Calu3 (cell line): ENCODE results near the gene MYO5A. TPM values are rescaled to one million over a fixed set of nuclear protein-coding genes. Genes with fewer than 3 reads are reported as not detected.
"Not testable (repeated sequence)": the region's sequence is repeated elsewhere in the genome, so short reads cannot be mapped to it uniquely, and the experiment has no call there.

ENCODE experiments used
- BruUV-seq: library from RNA; stranded (reverse); fragments of 400-500 nt; replicated peaks from 2 replicates; lab custom pipeline; 2021; lab: Mats Ljungman, UMichigan
- CTCF ChIA-PET: fragments of 300-600 bp; sonication (Branson Sonifier 250); formaldehyde crosslinking; loops from one replicate; lab custom pipeline; 2022; ENCODE audit warnings: antibody characterized with exemption; lab: Charles Lee
- DNase-seq: peaks from one replicate; pipeline ENCODE4 v3.0.0; 2022
- H3K27ac Mint-ChIP-seq: one replicate; pipeline ENCODE4 v1.8.0; 2022; ENCODE audit warnings: mixed read lengths; ENCODE audit not compliant: unreplicated experiment
- H3K27me3 Mint-ChIP-seq: one replicate; pipeline ENCODE4 v1.8.0; 2022; ENCODE audit warnings: mixed read lengths; ENCODE audit not compliant: unreplicated experiment
- H3K36me3 Mint-ChIP-seq: one replicate; pipeline ENCODE4 v1.8.0; 2022; ENCODE audit warnings: mild to moderate bottlenecking, moderate library complexity, mixed read lengths; ENCODE audit not compliant: insufficient read depth, unreplicated experiment
- H3K4me1 Mint-ChIP-seq: one replicate; pipeline ENCODE4 v1.8.0; 2022; ENCODE audit warnings: mild to moderate bottlenecking, low read depth, mixed read lengths; ENCODE audit not compliant: unreplicated experiment
- H3K4me3 Mint-ChIP-seq: one replicate; pipeline ENCODE4 v1.8.0; 2022; ENCODE audit warnings: mild to moderate bottlenecking, low read depth, moderate library complexity, mixed read lengths; ENCODE audit not compliant: unreplicated experiment
- H3K9me3 Mint-ChIP-seq: one replicate; pipeline ENCODE4 v1.8.0; 2022; ENCODE audit warnings: low read depth, mixed read lengths; ENCODE audit not compliant: unreplicated experiment
- CTCF ChIP-seq: fragments of 200-600 bp; IDR thresholded peaks from one replicate; pipeline ENCODE4 v1.8.0; 2022; ENCODE audit warnings: antibody characterized with exemption; ENCODE audit not compliant: unreplicated experiment
- intact Hi-C: fragments of 100-400 bp; cut with micrococcal nuclease; formaldehyde crosslinking; loops from one replicate; pipeline ENCODE4 v1.10.0; 2022; ENCODE audit not compliant: unreplicated experiment
- total RNA-seq: library from RNA; stranded (reverse); gene quantifications from 2 replicates; pipeline ENCODE4 v1.2.3, GENCODE V29; 2022

The MYO5A gene
- total RNA-seq, 1 experiment from 2014 or later = 6.1 TPM

GRCh38 chr15:52288051-52288942 is 240.4 kb downstream of the MYO5A start:
- Mint-ChIP-seq H3K27ac (peak overlapping the region; percentile 81), H3K36me3 (peaks cover 43% of the 10 kb centered on the region), H3K9me3 (no peaks in the 10 kb centered on the region), H3K4me3 (peak overlapping the region; percentile 55), H3K27me3 (no peaks in the 10 kb centered on the region), H3K4me1 (peaks cover 47% of the 10 kb centered on the region)
- TF ChIP-seq CTCF = no peak
- BruUV-seq = TSS peak; percentile 49
- intact Hi-C loops = loop anchor here (2.0 kb wide), 1 partner anchor 31 kb away; no protein-coding TSS in a partner anchor
- DNase-seq = peak; percentile 82
- CTCF ChIA-PET = interaction anchor here (0.7 to 2.0 kb wide), 5 partner anchors 26 to 839 kb away, joined by 3 to 10 read pairs (median 3); no protein-coding TSS in a partner anchor

- Mint-ChIP-seq H3K36me3 (peaks cover 41% of the 10 kb centered on the region), H3K27me3 (no peaks in the 10 kb centered on the region), H3K9me3 (no peaks in the 10 kb centered on the region), H3K27ac (peak overlapping the region; percentile 81), H3K4me1 (peaks cover 36% of the 10 kb centered on the region), H3K4me3 (peak overlapping the region; percentile 55)
- DNase-seq = no peak
- TF ChIP-seq CTCF = no peak
- no TSS peak for BruUV-seq
- CTCF ChIA-PET = interaction anchor here (0.6 to 2.0 kb wide), 2 partner anchors 25 to 1030 kb away, joined by 3 to 10 read pairs; no protein-coding TSS in a partner anchor
- intact Hi-C loops = no loop called here
Measured at GRCh38 chr15:52287114-52287513, 241.6 kb downstream of the MYO5A start.

- H3K27me3 Mint-ChIP-seq, H3K4me3 Mint-ChIP-seq, DNase-seq, H3K9me3 Mint-ChIP-seq, H3K27ac Mint-ChIP-seq, BruUV-seq, intact Hi-C loops: not testable (repeated sequence)
- CTCF ChIA-PET = interaction anchor here (0.7 kb wide), 1 partner anchor 366 kb away, joined by 7 read pairs; no protein-coding TSS in a partner anchor
- Mint-ChIP-seq H3K4me1 (peaks cover 35% of the 10 kb centered on the region), H3K36me3 (peaks cover 32% of the 10 kb centered on the region)
Measured at GRCh38 chr15:52285941-52286340, 242.7 kb downstream of the MYO5A start.

GRCh38 chr15:52284164-52284563 is 244.5 kb downstream of the MYO5A start:
- H3K27ac Mint-ChIP-seq = no peak overlapping the region
- H3K4me3 Mint-ChIP-seq = no peak overlapping the region
- no TSS peak for BruUV-seq
- no peaks in the 10 kb centered on the region for H3K27me3 Mint-ChIP-seq
- peaks cover 23% of the 10 kb centered on the region for H3K4me1 Mint-ChIP-seq
- CTCF ChIA-PET = no interaction called here
- TF ChIP-seq CTCF = no peak
- intact Hi-C loops = no loop called here
- H3K36me3 Mint-ChIP-seq = peaks cover 32% of the 10 kb centered on the region
- no peaks in the 10 kb centered on the region for H3K9me3 Mint-ChIP-seq
- no peak for DNase-seq
